HEK293T (cell line): ENCODE results near the gene ZNF429.

Experiments
- CTCF ChIA-PET: fragments of 350-600 bp; formaldehyde crosslinking; extraction: SDS; loops from one replicate; lab custom pipeline; 2021; ENCODE audit warnings: antibody characterized with exemption, inconsistent platforms; lab: Yijun Ruan, JAX
- POLR2A ChIA-PET: fragments of 350-600 bp; formaldehyde crosslinking; extraction: SDS; loops from one replicate; lab custom pipeline; 2020; ENCODE audit warnings: antibody characterized with exemption, inconsistent platforms; lab: Yijun Ruan, JAX
- DNase-seq: peaks from one replicate; pipeline ENCODE4 v3.0.0; 2012; ENCODE audit warnings: mixed read lengths; ENCODE audit errors: extremely low spot score
- ARNT ChIP-seq: fragments of 450-650 bp; IDR thresholded peaks from 2 replicates; pipeline ENCODE4 v1.6.1; 2017; ENCODE audit warnings: mild to moderate bottlenecking
- BHLHE40 ChIP-seq: fragments of 450-650 bp; IDR thresholded peaks from 2 replicates; pipeline ENCODE4 v1.6.1; 2016; ENCODE audit warnings: mild to moderate bottlenecking, moderate library complexity, borderline replicate concordance
- CTBP1 ChIP-seq: fragments of 450-650 bp; IDR thresholded peaks from 2 replicates; pipeline ENCODE4 v1.6.1; 2016; ENCODE audit warnings: borderline replicate concordance
- ELF4 ChIP-seq: fragments of 450-650 bp; IDR thresholded peaks from 2 replicates; pipeline ENCODE4 v1.6.1; 2017; ENCODE audit warnings: antibody characterized with exemption
- FOXA1 ChIP-seq: fragments of 450-650 bp; IDR thresholded peaks from 2 replicates; pipeline ENCODE4 v1.6.1; 2016; ENCODE audit warnings: mild to moderate bottlenecking
- FOXK2 ChIP-seq: fragments of 450-650 bp; IDR thresholded peaks from 2 replicates; pipeline ENCODE4 v1.6.1; 2016; ENCODE audit warnings: mild to moderate bottlenecking
- FOXM1 ChIP-seq: fragments of 450-650 bp; IDR thresholded peaks from 2 replicates; pipeline ENCODE4 v1.6.1; 2017; ENCODE audit warnings: mild to moderate bottlenecking, borderline replicate concordance
- HDGF ChIP-seq: fragments of 450-650 bp; IDR thresholded peaks from 2 replicates; pipeline ENCODE4 v1.6.1; 2017; ENCODE audit warnings: antibody characterized with exemption, borderline replicate concordance
- L3MBTL2 ChIP-seq: fragments of 450-650 bp; conservative IDR thresholded peaks from 2 replicates; pipeline ENCODE4 v1.6.1; 2016; ENCODE audit warnings: mild to moderate bottlenecking
- LEF1 ChIP-seq: fragments of 450-650 bp; IDR thresholded peaks from 2 replicates; pipeline ENCODE4 v1.6.1; 2017; ENCODE audit warnings: mild to moderate bottlenecking, borderline replicate concordance
- NFRKB ChIP-seq: fragments of 450-650 bp; IDR thresholded peaks from 2 replicates; pipeline ENCODE4 v1.6.1; 2016; ENCODE audit warnings: mild to moderate bottlenecking, moderate library complexity
- SP1 ChIP-seq: fragments of 450-650 bp; IDR thresholded peaks from 2 replicates; pipeline ENCODE4 v1.6.1; 2017
- SUZ12 ChIP-seq: fragments of 450-650 bp; IDR thresholded peaks from 2 replicates; pipeline ENCODE4 v1.6.1; 2016; ENCODE audit warnings: mild to moderate bottlenecking
- TARDBP ChIP-seq: fragments of 450-650 bp; IDR thresholded peaks from 2 replicates; pipeline ENCODE4 v1.6.1; 2016
- ZNF384 ChIP-seq: fragments of 450-650 bp; IDR thresholded peaks from 2 replicates; pipeline ENCODE4 v1.6.1; 2016
- TF ChIP-seq, protein P1 (sequence below): fragments of 450-650 bp; IDR thresholded peaks from 2 replicates; pipeline ENCODE4 v1.6.1; 2016

The ZNF429 gene

DNA sequence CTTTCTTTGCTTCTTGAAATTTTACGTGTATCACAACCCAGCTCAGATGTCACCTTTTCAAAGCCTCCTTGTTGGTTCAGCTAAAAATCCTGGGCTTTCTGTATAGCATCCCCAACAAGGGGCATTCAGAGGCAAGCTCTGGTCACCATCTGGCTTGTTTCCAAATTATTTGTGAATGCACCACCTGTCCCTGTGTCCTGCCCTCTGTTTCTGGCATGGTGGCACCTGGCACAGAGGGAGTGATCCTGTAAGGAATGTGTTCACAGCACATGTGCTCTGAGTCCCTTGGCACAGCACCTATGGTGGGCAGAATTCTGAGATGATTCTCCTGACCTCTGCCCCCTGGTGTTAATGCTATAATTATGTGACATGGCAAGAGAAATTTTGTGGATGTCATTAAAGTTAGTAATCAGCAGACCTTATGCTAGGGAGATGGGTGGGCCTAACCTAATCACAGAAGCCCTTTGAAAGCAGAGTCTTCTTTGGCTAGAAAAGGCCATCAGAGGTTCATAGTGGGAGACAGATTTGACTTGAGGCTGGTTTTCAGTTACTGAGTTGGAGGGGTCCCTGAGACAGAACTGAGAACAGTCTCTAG, 76.3 kb downstream of the ZNF429 start:
- CTCF ChIA-PET: no interaction called here

DNA sequence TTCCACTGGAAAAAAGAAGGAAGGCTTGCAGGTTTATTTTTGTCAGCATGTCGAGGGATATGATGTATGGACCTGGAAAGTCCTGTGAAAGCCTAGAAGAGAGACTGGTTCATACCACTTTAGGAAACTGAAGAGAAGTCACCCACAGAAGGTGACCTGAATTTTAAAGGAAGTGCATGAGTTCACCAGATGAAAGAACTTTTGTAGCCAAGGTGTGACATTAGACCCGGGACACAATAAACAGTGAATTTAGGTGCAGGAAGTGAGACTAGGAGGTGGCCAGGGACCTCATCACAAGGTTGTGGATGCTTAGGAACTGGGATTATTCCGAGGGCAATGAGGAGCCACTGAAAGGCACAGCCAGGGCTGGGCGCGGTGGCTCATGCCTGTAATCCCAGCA, 79.1 kb downstream of the ZNF429 start:
- no peak for DNase-seq
- CTCF ChIA-PET: no interaction called here
- POLR2A ChIA-PET: no interaction called here
- TF ChIP-seq FOXK2 (no peak), FOXM1 (no peak), BHLHE40 (no peak), TARDBP (no peak), NFRKB (no peak), ZNF384 (no peak), CTBP1 (no peak), SP1 (no peak), ELF4 (no peak), FOXA1 (no peak), HDGF (no peak), L3MBTL2 (no peak), LEF1 (no peak), ARNT (no peak), SUZ12 (no peak)
- TF ChIP-seq, protein P1, sequence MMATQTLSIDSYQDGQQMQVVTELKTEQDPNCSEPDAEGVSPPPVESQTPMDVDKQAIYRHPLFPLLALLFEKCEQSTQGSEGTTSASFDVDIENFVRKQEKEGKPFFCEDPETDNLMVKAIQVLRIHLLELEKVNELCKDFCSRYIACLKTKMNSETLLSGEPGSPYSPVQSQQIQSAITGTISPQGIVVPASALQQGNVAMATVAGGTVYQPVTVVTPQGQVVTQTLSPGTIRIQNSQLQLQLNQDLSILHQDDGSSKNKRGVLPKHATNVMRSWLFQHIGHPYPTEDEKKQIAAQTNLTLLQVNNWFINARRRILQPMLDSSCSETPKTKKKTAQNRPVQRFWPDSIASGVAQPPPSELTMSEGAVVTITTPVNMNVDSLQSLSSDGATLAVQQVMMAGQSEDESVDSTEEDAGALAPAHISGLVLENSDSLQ: no peak

More for the DNA sequence above, 76.3 kb downstream of the ZNF429 start:
- POLR2A ChIA-PET: no interaction called here
- no peak for DNase-seq
- TF ChIP-seq CTBP1: no peak
- TF ChIP-seq HDGF: no peak
- no peak for TF ChIP-seq SP1
- no peak for TF ChIP-seq NFRKB
- TF ChIP-seq, protein P1: no peak
- no peak for TF ChIP-seq FOXK2
- TF ChIP-seq LEF1: no peak
- no peak for TF ChIP-seq FOXM1

DNA sequence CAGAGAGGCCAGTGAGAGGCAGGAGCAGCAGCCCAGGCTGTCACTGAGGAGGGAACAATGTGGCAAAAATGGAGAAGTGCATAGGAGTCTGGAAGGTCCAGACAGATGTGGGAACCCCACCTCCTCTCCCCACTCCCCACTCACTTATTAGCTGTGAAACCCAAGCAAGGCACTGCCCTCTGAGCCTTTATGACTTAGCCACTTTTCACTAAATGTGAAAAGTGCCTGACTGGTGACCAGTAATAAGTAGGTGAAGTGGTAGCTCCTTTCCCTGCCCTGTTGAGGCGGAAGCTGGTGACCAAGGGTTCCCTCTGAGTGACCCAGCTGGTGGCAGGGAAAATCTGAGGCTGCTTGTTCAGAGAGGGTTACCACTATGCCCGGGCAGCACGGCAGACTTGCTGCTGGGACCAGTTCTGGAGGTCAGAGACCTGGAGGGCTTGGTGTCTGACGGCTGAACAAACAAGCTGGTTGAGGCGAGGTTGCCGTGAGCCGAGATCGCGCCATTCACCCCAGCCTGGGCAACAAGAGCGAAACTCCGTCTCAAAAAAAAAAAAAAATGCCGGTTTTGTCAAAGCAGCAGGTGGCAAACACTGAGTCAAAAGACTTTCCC, 80.0 kb downstream of the ZNF429 start:
- POLR2A ChIA-PET: no interaction called here
- CTCF ChIA-PET: no interaction called here
- no peak for DNase-seq
- TF ChIP-seq FOXA1 (no peak), FOXM1 (no peak), BHLHE40 (no peak), HDGF (no peak), SP1 (no peak), ELF4 (no peak), FOXK2 (no peak), SUZ12 (no peak), L3MBTL2 (no peak), TARDBP (no peak), LEF1 (no peak), ZNF384 (no peak), CTBP1 (no peak), NFRKB (no peak), ARNT (no peak)
- TF ChIP-seq, protein P1: no peak

DNA sequence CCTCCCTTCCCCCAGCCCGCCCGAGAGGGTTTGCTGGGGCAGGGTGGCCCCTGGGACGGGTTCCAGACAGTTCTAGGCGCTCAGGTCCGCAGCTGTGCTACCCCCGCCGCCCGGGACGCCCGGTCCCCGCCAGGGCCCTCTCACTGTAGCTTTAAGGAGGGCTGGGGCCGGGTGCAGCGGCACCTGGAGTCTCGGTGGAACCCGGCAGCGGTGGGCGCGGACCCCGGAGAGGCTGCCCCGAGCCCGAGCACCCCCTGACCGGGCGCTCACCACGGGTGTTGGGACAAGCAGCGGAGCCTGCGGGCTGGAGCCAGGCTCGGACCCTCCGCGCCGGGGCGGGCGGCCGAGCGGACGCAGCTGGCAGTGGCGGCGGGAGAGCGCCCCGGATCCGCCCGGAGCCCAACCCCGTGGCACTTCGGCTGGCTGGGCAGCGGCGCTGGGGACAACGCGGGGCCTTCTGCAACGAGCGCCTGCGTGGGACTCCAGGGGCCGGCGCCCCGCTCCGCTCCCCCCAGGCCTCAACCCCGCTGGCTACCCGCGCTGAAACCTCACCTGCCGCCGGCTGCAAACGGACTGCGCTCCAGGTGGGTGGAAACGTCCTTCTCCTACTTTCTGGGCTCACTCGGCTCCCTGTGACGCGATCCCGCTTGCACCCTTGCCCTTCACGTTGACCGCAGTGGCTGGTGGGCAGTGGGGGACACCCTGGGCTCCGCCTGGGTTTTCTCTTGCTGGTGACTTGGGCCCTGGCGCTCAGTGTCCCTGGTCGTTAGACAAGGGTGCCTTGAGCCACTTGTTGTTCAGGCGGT, 81.1 kb downstream of the ZNF429 start:
- no peak for TF ChIP-seq NFRKB
- no peak for TF ChIP-seq SUZ12
- TF ChIP-seq, protein P1: no peak
- TF ChIP-seq SP1: no peak
- TF ChIP-seq FOXM1: no peak
- no peak for TF ChIP-seq ZNF384
- TF ChIP-seq CTBP1: no peak
- no peak for TF ChIP-seq FOXK2
- no peak for TF ChIP-seq FOXA1
- no peak for TF ChIP-seq TARDBP
- no peak for TF ChIP-seq HDGF
- ChIA-PET CTCF (no interaction called here), POLR2A (no interaction called here)
- DNase-seq: no peak

DNA sequence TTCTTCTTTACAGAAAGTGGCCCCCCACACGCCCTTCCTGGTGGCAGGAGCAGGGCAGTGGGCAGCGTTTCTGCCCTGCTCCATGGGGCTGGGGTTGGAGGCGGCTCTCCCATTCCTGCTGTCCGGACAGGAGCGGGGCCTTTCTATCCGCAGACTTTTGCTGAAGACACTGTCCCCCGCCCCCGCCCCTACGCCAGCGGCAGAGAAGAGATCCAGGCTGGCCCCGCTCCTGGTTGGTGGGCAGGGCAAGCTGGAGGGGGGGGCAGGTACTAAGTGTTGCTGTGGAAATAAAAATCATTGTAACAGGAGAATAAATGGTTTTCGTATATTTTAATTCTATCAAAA, 81.7 kb downstream of the ZNF429 start:
- ChIA-PET CTCF (no interaction called here), POLR2A (no interaction called here)
- TF ChIP-seq FOXM1 (no peak), SUZ12 (no peak), BHLHE40 (no peak), L3MBTL2 (no peak), FOXK2 (no peak), HDGF (no peak), ARNT (no peak), CTBP1 (no peak), FOXA1 (no peak), NFRKB (no peak), LEF1 (no peak)
- TF ChIP-seq, protein P1: no peak
- DNase-seq: no peak
